ENCODE results near the gene RER1.
A peak's percentile ranks its signal among the peaks of the same experiment; 100 is the strongest.
"Not testable (repeated sequence)": the region's sequence is repeated elsewhere in the genome, so short reads cannot be mapped to it uniquely, and the experiment has no call there.

The RER1 gene

GRCh38 chr1:2427976-2428375, 36.3 kb downstream of the RER1 start:
- no peak for DNase-seq (ENCODE audit: low spot score)

- DNase-seq (ENCODE audit: low spot score), result no peak
These were observed 36.8 kb downstream of the RER1 start for GRCh38 chr1:2428490-2428889.

GRCh38 chr1:2429780-2430591, 38.3 kb downstream of the RER1 start:
- DNase-seq (ENCODE audit: low spot score), result no peak

- DNase-seq (ENCODE audit: low spot score), result no peak
These were observed 38.9 kb downstream of the RER1 start for GRCh38 chr1:2430592-2430973.

- DNase-seq (ENCODE audit: low spot score), result no peak
These were observed 39.5 kb downstream of the RER1 start for GRCh38 chr1:2431103-2431502.

- DNase-seq (ENCODE audit: low spot score), result no peak
These were observed 39.9 kb downstream of the RER1 start for GRCh38 chr1:2431518-2431917.

- DNase-seq (ENCODE audit: low spot score), result no peak
These were observed 40.8 kb downstream of the RER1 start for GRCh38 chr1:2432441-2432844.

GRCh38 chr1:2433196-2433595, 41.6 kb downstream of the RER1 start:
- DNase-seq (ENCODE audit: low spot score), result no peak

GRCh38 chr1:2433936-2434655, 42.5 kb downstream of the RER1 start:
- no peak for DNase-seq (ENCODE audit: low spot score)

GRCh38 chr1:2435091-2435490, 43.5 kb downstream of the RER1 start:
- DNase-seq (ENCODE audit: low spot score), result no peak

GRCh38 chr1:2435746-2436355, 44.2 kb downstream of the RER1 start:
- DNase-seq (ENCODE audit: low spot score), result no peak

- no peak for DNase-seq (ENCODE audit: low spot score)
These were observed 45.2 kb downstream of the RER1 start for GRCh38 chr1:2436876-2437275.

- no peak for DNase-seq (ENCODE audit: low spot score)
These were observed 46.0 kb downstream of the RER1 start for GRCh38 chr1:2437617-2438016.

- DNase-seq (ENCODE audit: low spot score), result no peak
These were observed 46.4 kb downstream of the RER1 start for GRCh38 chr1:2438038-2438437.

GRCh38 chr1:2438641-2439040, 47.0 kb downstream of the RER1 start:
- DNase-seq (ENCODE audit: low spot score), result no peak

- no peak for DNase-seq (ENCODE audit: low spot score)
These were observed 47.7 kb downstream of the RER1 start for GRCh38 chr1:2439369-2439768.

GRCh38 chr1:2440346-2440745, 48.7 kb downstream of the RER1 start:
- not testable (repeated sequence) for DNase-seq (ENCODE audit: low spot score)

GRCh38 chr1:2441746-2442145, 50.1 kb downstream of the RER1 start:
- no peak for DNase-seq (ENCODE audit: low spot score)

GRCh38 chr1:2442661-2443060, 51.0 kb downstream of the RER1 start:
- DNase-seq (ENCODE audit: low spot score), result no peak

GRCh38 chr1:2443277-2444137, 51.9 kb downstream of the RER1 start:
- peak; percentile 76 for DNase-seq (ENCODE audit: low spot score)

GRCh38 chr1:2444138-2444591, 52.5 kb downstream of the RER1 start:
- no peak for DNase-seq (ENCODE audit: low spot score)

Data from ecto neural progenitor cell (in vitro differentiated cells).